NB4 (cell line): ENCODE results near the gene MRM3.

Source experiments
- POLR2A ChIP-seq: IDR thresholded peaks from 2 replicates; pipeline ENCODE4 v1.6.1; 2011; ENCODE audit warnings: mild to moderate bottlenecking; ENCODE audit not compliant: insufficient read length; ENCODE audit errors: extremely low read depth
- TF ChIP-seq, protein P1 (sequence below): IDR thresholded peaks from one replicate; pipeline ENCODE4 v1.5.1; 2012; ENCODE audit warnings: low read depth, low read length

- no peak for TF ChIP-seq POLR2A
- TF ChIP-seq, protein P1, sequence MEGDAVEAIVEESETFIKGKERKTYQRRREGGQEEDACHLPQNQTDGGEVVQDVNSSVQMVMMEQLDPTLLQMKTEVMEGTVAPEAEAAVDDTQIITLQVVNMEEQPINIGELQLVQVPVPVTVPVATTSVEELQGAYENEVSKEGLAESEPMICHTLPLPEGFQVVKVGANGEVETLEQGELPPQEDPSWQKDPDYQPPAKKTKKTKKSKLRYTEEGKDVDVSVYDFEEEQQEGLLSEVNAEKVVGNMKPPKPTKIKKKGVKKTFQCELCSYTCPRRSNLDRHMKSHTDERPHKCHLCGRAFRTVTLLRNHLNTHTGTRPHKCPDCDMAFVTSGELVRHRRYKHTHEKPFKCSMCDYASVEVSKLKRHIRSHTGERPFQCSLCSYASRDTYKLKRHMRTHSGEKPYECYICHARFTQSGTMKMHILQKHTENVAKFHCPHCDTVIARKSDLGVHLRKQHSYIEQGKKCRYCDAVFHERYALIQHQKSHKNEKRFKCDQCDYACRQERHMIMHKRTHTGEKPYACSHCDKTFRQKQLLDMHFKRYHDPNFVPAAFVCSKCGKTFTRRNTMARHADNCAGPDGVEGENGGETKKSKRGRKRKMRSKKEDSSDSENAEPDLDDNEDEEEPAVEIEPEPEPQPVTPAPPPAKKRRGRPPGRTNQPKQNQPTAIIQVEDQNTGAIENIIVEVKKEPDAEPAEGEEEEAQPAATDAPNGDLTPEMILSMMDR, result no peak
These were observed 9.7 kb downstream of the MRM3 start for GRCh38 chr17:791829-792228.
